Right lobe of liver (tissue), 4 donors: ENCODE measurements around the gene RECK.

ENCODE experiments used
- CTCF ChIP-seq, 4 donors: fragments of 200-600 bp in 3 of 4; fragments of 450-650 bp in 1 of 4; IDR thresholded peaks; one replicate each; pipeline versions ENCODE4 v1.5.1 to v1.8.0; 2016 to 2022; ENCODE audit warnings: antibody characterized with exemption in 4 of 4, mild to moderate bottlenecking in 2 of 4
- POLR2A ChIP-seq: fragments of 450-650 bp; IDR thresholded peaks from one replicate; pipeline ENCODE4 v1.6.1; 2017; ENCODE audit warnings: antibody characterized with exemption, mild to moderate bottlenecking
- donor health status: DM: no; HTN: no; CAD: no.
- donor health status: DM: no; HTN: no; CAD: no.
- donor health status: DM: no; HTN: yes; CAD: no.

GRCh38 chr9:35994959-35995358, 41.8 kb upstream of the RECK start:
- no peak for TF ChIP-seq CTCF (IDR thresholded peaks at IDR 0.05)
- TF ChIP-seq POLR2A = no peak
